Loucy (cell line): ENCODE measurements around the gene RAMACL.
"Not testable (repeated sequence)": the region's sequence is repeated elsewhere in the genome, so short reads cannot be mapped to it uniquely, and the experiment has no call there.

Source experiments
- H2AFZ ChIP-seq: fragments of 200-600 bp; sonication (generic); 2 replicates; pipeline ENCODE4 v1.6.0; 2016; ENCODE audit warnings: antibody characterized with exemption, mild to moderate bottlenecking, low read length, moderate library complexity
- H3F3A ChIP-seq: fragments of 200-600 bp; 2 replicates; pipeline ENCODE4 v1.6.0; 2016; ENCODE audit warnings: antibody characterized with exemption, low read depth, mild to moderate bottlenecking
- H3K27me3 ChIP-seq: fragments of 200-600 bp; sonication (generic); 2 replicates; pipeline ENCODE4 v1.6.1; 2014; ENCODE audit warnings: low read length, mild to moderate bottlenecking; ENCODE audit not compliant: insufficient read depth, poor library complexity, severe bottlenecking
- H3K36me3 ChIP-seq: fragments of 200-600 bp; sonication (generic); 2 replicates; pipeline ENCODE4 v1.6.1; 2016; ENCODE audit warnings: low read length; ENCODE audit not compliant: insufficient read depth
- H3K4me1 ChIP-seq: fragments of 200-600 bp; sonication (generic); 2 replicates; pipeline ENCODE4 v1.5.1; 2014; ENCODE audit warnings: low read length, mild to moderate bottlenecking; ENCODE audit not compliant: insufficient read depth, poor library complexity, severe bottlenecking
- H3K4me2 ChIP-seq: fragments of 200-600 bp; sonication (generic); 2 replicates; pipeline ENCODE4 v1.6.0; 2014; ENCODE audit warnings: antibody characterized with exemption, low read length, low read depth, mild to moderate bottlenecking; ENCODE audit not compliant: poor library complexity, severe bottlenecking
- H3K4me3 ChIP-seq: fragments of 200-600 bp; sonication (generic); 2 replicates; pipeline ENCODE4 v1.5.1; 2014; ENCODE audit warnings: low read length, mild to moderate bottlenecking, mixed read lengths; ENCODE audit not compliant: poor library complexity, severe bottlenecking
- H3K79me2 ChIP-seq: fragments of 200-600 bp; sonication (generic); 2 replicates; pipeline ENCODE4 v1.6.1; 2014; ENCODE audit warnings: low read length; ENCODE audit not compliant: insufficient read depth
- H3K9ac ChIP-seq: fragments of 200-600 bp; sonication (generic); 2 replicates; pipeline ENCODE4 v1.6.0; 2014; ENCODE audit warnings: mild to moderate bottlenecking, low read depth, low read length, moderate library complexity; ENCODE audit not compliant: poor library complexity, severe bottlenecking
- H3K9me2 ChIP-seq: fragments of 200-600 bp; sonication (generic); replicated peaks from 2 replicates; pipeline ENCODE4 v1.6.1; 2016; ENCODE audit warnings: low read depth, low read length, mixed read lengths
- H3K9me3 ChIP-seq: fragments of 200-600 bp; sonication (generic); 2 replicates; pipeline ENCODE4 v1.6.1; 2014; ENCODE audit warnings: mild to moderate bottlenecking, antibody characterized with exemption, low read length, low read depth; ENCODE audit not compliant: insufficient read depth
- H4K20me1 ChIP-seq: fragments of 200-600 bp; sonication (generic); 2 replicates; pipeline ENCODE4 v1.6.0; 2014; ENCODE audit warnings: antibody characterized with exemption, low read length, mild to moderate bottlenecking; ENCODE audit not compliant: insufficient read depth, poor library complexity, severe bottlenecking
- EZH2phosphoT487 ChIP-seq: fragments of 200-600 bp; IDR thresholded peaks from 2 replicates; pipeline ENCODE4 v1.6.1; 2018; ENCODE audit warnings: antibody characterized with exemption, mild to moderate bottlenecking, moderate library complexity, borderline replicate concordance
- TF ChIP-seq, protein P1 (sequence below): fragments of 200-600 bp; sonication (generic); conservative IDR thresholded peaks from 2 replicates; pipeline ENCODE4 v1.5.1; 2014; ENCODE audit warnings: mild to moderate bottlenecking, antibody characterized with exemption, low read length

Gene RAMACL

GRCh38 chr6:166539543-166539942, 46.9 kb downstream of the RAMACL start:
- H3F3A ChIP-seq: no peaks in the 10 kb centered on the region
- H3K4me1 ChIP-seq: peaks cover 9% of the 10 kb centered on the region
- no peaks in the 10 kb centered on the region for H4K20me1 ChIP-seq
- peak overlapping the region; percentile 91 for H2AFZ ChIP-seq
- H3K4me3 ChIP-seq: peak overlapping the region; percentile 6
- no peaks in the 10 kb centered on the region for H3K9me3 ChIP-seq
- no peak overlapping the region for H3K9ac ChIP-seq
- peak overlapping the region; percentile 32 for H3K4me2 ChIP-seq
- TF ChIP-seq, protein P1, sequence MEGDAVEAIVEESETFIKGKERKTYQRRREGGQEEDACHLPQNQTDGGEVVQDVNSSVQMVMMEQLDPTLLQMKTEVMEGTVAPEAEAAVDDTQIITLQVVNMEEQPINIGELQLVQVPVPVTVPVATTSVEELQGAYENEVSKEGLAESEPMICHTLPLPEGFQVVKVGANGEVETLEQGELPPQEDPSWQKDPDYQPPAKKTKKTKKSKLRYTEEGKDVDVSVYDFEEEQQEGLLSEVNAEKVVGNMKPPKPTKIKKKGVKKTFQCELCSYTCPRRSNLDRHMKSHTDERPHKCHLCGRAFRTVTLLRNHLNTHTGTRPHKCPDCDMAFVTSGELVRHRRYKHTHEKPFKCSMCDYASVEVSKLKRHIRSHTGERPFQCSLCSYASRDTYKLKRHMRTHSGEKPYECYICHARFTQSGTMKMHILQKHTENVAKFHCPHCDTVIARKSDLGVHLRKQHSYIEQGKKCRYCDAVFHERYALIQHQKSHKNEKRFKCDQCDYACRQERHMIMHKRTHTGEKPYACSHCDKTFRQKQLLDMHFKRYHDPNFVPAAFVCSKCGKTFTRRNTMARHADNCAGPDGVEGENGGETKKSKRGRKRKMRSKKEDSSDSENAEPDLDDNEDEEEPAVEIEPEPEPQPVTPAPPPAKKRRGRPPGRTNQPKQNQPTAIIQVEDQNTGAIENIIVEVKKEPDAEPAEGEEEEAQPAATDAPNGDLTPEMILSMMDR: no peak
- no peak for TF ChIP-seq EZH2phosphoT487
- H3K9me2 ChIP-seq: no peaks in the 10 kb centered on the region
- no peaks in the 10 kb centered on the region for H3K27me3 ChIP-seq
- no peaks in the 10 kb centered on the region for H3K79me2 ChIP-seq
- no peaks in the 10 kb centered on the region for H3K36me3 ChIP-seq

DNA sequence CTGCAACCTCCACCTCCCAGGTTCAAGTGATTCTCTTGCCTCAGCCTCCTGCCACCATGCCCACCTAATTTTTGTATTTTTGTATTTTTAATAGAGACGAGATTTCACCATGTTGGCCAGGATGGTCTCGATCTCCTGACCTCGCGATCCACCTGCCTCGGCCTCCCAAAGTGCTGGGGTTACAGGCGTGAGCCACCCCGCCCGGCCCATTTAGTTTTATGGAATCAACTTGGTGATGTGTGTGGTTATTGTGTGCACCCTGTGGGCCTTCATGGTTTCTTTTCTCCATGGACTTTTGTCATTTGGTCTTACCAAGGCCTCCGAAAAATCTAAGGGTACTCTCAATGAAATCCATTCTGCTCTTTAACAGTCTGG, 47.5 kb downstream of the RAMACL start:
- H3K79me2 ChIP-seq, H4K20me1 ChIP-seq, H3K4me3 ChIP-seq, H3F3A ChIP-seq, H3K27me3 ChIP-seq, H3K9me3 ChIP-seq, H3K36me3 ChIP-seq, H3K9ac ChIP-seq, H3K9me2 ChIP-seq, H3K4me1 ChIP-seq: not testable (repeated sequence)
- peak overlapping the region; percentile 91 for H2AFZ ChIP-seq
- H3K4me2 ChIP-seq: peak overlapping the region; percentile 32

DNA sequence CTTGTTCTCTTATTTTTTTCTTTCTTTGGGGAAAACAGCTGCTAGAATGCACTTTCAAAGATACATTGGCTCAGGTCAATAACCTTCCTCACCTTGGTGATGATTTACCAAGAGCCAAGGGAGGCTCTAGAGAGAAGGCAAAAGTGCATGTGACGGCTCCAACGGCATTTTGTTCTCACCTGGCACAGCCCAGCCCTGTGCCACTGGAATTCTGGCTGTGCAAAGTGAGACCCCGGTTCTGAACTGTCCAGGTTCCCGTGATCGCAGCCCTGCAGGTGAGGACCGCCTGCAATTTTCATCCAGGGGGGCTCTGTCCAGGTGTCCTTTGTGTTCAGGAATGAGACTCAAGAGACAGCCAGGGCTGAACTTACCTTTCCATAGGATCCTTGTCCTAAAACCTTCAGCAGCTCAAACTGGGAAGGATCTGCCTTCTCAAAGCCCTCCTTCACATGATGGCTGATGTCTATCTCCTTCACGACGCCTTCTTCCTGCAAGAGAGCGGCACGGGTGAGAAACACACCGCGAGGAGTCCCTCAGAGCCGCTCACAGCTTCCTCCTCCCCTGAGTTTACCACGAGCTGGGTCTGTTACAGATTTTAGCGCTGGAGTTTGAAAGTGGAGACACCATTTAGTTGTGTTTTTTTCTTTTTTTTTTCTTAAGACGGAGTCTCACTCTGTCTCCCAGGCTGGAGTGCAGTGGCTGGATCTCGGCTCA, 48.0 kb downstream of the RAMACL start:
- no peaks in the 10 kb centered on the region for H3K36me3 ChIP-seq
- peaks cover 9% of the 10 kb centered on the region for H3K4me1 ChIP-seq
- H3K27me3 ChIP-seq: no peaks in the 10 kb centered on the region
- H3K9me2 ChIP-seq: no peaks in the 10 kb centered on the region
- H2AFZ ChIP-seq: no peak overlapping the region
- H3F3A ChIP-seq: no peaks in the 10 kb centered on the region
- no peaks in the 10 kb centered on the region for H3K9me3 ChIP-seq
- no peaks in the 10 kb centered on the region for H3K79me2 ChIP-seq
- H3K4me2 ChIP-seq: no peak overlapping the region
- TF ChIP-seq EZH2phosphoT487: no peak
- TF ChIP-seq, protein P1: no peak
- no peaks in the 10 kb centered on the region for H4K20me1 ChIP-seq
- H3K9ac ChIP-seq: no peak overlapping the region
- no peak overlapping the region for H3K4me3 ChIP-seq
